Body of pancreas (tissue), 4 donors: ENCODE measurements around the gene PROB1.

ENCODE experiments used
- CTCF ChIP-seq, 7 experiments: fragments of 450-650 bp in 4 of 7; fragments of 200-600 bp in 3 of 7; sonication (generic) in 3 of 7; IDR thresholded peaks; one replicate each; pipeline ENCODE4 v1.5.1; 2016 to 2019; ENCODE audit warnings: antibody characterized with exemption in 7 of 7
- POLR2A ChIP-seq, 3 donors: fragments of 450-650 bp; IDR thresholded peaks; one replicate each; pipeline ENCODE4 v1.6.1; 2016; ENCODE audit warnings: antibody characterized with exemption in 3 of 3, mild to moderate bottlenecking in 2 of 3

GRCh38 chr5:139407517-139407916 lies 12.6 kb upstream of the PROB1 start:
- TF ChIP-seq CTCF (IDR thresholded peaks at IDR 0.05), result no peak
- TF ChIP-seq POLR2A (IDR thresholded peaks at IDR 0.05), result no peak
